ENCODE measurements around the gene PIK3R6.
"Not testable (repeated sequence)": the region's sequence is repeated elsewhere in the genome, so short reads cannot be mapped to it uniquely, and the experiment has no call there.

PIK3R6 gene

GRCh38 chr17:8894673-8895578 lies 27.5 kb upstream of the PIK3R6 start:
- DNase-seq (ENCODE audit: low read depth, low spot score), result no peak

- DNase-seq (ENCODE audit: low read depth, low spot score), result no peak
These were observed 26.8 kb upstream of the PIK3R6 start for GRCh38 chr17:8894202-8894671.

GRCh38 chr17:8893621-8894201 lies 26.2 kb upstream of the PIK3R6 start:
- no peak for DNase-seq (ENCODE audit: low read depth, low spot score)

- DNase-seq (ENCODE audit: low read depth, low spot score), result no peak
These were observed 25.6 kb upstream of the PIK3R6 start for GRCh38 chr17:8893059-8893458.

GRCh38 chr17:8892338-8892690 lies 24.8 kb upstream of the PIK3R6 start:
- no peak for DNase-seq (ENCODE audit: low read depth, low spot score)

- no peak for DNase-seq (ENCODE audit: low read depth, low spot score)
These were observed 23.2 kb upstream of the PIK3R6 start for GRCh38 chr17:8890671-8891070.

- DNase-seq (ENCODE audit: low read depth, low spot score), result no peak
These were observed 22.2 kb upstream of the PIK3R6 start for GRCh38 chr17:8889458-8890210.

- DNase-seq (ENCODE audit: low read depth, low spot score), result no peak
These were observed 21.3 kb upstream of the PIK3R6 start for GRCh38 chr17:8888704-8889302.

GRCh38 chr17:8887834-8888703 lies 20.6 kb upstream of the PIK3R6 start:
- no peak for DNase-seq (ENCODE audit: low read depth, low spot score)

GRCh38 chr17:8887301-8887700 lies 19.8 kb upstream of the PIK3R6 start:
- no peak for DNase-seq (ENCODE audit: low read depth, low spot score)

GRCh38 chr17:8885967-8886684 lies 18.7 kb upstream of the PIK3R6 start:
- DNase-seq (ENCODE audit: low read depth, low spot score), result no peak

- not testable (repeated sequence) for DNase-seq (ENCODE audit: low read depth, low spot score)
These were observed 17.9 kb upstream of the PIK3R6 start for GRCh38 chr17:8885163-8885966.

GRCh38 chr17:8884336-8884990 lies 17.0 kb upstream of the PIK3R6 start:
- DNase-seq (ENCODE audit: low read depth, low spot score), result no peak

- DNase-seq (ENCODE audit: low read depth, low spot score), result no peak
These were observed 15.9 kb upstream of the PIK3R6 start for GRCh38 chr17:8883353-8883752.

GRCh38 chr17:8881606-8882005 lies 14.1 kb upstream of the PIK3R6 start:
- no peak for DNase-seq (ENCODE audit: low read depth, low spot score)

GRCh38 chr17:8880466-8880865 lies 13.0 kb upstream of the PIK3R6 start:
- no peak for DNase-seq (ENCODE audit: low read depth, low spot score)

- no peak for DNase-seq (ENCODE audit: low read depth, low spot score)
These were observed 11.9 kb upstream of the PIK3R6 start for GRCh38 chr17:8879410-8879809.

GRCh38 chr17:8877984-8878383 lies 10.5 kb upstream of the PIK3R6 start:
- DNase-seq (ENCODE audit: low read depth, low spot score), result no peak

- DNase-seq (ENCODE audit: low read depth, low spot score), result no peak
These were observed 8.5 kb upstream of the PIK3R6 start for GRCh38 chr17:8875957-8876356.
